Prostate gland (tissue), 2 donors: Measurements from ENCODE around the gene ARHGAP29.

Experiments used
- POLR2AphosphoS5 ChIP-seq: sonication (generic); formaldehyde crosslinking; IDR thresholded peaks from one replicate; pipeline ENCODE4 v1.6.1; 2017; ENCODE audit warnings: antibody characterized with exemption
- TF ChIP-seq, protein P1 (sequence below), 4 experiments: fragments of 200-600 bp in 2 of 4; fragments of 450-650 bp in 2 of 4; sonication (generic) in 2 of 4; IDR thresholded peaks; 1 replicate in 3 of 4; 2 replicates in 1 of 4; pipeline ENCODE4 v1.5.1; 2016 to 2019; ENCODE audit warnings: antibody characterized with exemption in 4 of 4, mild to moderate bottlenecking in 2 of 4, moderate library complexity in 2 of 4

DNA sequence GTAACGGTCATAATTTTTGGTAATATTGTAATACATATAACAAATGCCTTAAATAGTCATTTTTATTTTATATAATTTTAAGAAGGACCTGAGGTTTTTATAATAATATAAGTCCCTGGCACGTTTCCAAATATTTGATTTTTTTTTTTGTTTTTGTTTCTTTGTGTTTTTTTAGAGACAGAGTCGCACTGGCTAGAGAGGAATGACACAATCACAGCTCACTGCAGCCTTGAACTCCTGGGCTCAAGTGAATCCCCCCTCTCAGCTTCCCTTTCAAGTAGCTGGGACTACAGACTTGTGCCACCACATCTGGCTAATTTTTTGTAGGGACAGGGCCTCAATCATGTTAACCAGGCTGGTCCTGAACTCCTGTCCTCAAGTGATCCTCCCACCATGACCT is 29.7 kb downstream of the ARHGAP29 start:
- TF ChIP-seq, protein P1, sequence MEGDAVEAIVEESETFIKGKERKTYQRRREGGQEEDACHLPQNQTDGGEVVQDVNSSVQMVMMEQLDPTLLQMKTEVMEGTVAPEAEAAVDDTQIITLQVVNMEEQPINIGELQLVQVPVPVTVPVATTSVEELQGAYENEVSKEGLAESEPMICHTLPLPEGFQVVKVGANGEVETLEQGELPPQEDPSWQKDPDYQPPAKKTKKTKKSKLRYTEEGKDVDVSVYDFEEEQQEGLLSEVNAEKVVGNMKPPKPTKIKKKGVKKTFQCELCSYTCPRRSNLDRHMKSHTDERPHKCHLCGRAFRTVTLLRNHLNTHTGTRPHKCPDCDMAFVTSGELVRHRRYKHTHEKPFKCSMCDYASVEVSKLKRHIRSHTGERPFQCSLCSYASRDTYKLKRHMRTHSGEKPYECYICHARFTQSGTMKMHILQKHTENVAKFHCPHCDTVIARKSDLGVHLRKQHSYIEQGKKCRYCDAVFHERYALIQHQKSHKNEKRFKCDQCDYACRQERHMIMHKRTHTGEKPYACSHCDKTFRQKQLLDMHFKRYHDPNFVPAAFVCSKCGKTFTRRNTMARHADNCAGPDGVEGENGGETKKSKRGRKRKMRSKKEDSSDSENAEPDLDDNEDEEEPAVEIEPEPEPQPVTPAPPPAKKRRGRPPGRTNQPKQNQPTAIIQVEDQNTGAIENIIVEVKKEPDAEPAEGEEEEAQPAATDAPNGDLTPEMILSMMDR (IDR thresholded peaks at IDR 0.05) = no peak
- no peak for TF ChIP-seq POLR2AphosphoS5
